GM12891 (cell line): ENCODE measurements around the gene ZNF648.

ENCODE experiments used
- DNase-seq: peaks from one replicate; pipeline ENCODE4 v3.0.0; 2011; ENCODE audit warnings: low spot score; ENCODE audit not compliant: insufficient read length
- FAIRE-seq: peaks from 2 replicates; lab custom pipeline; 2011; peaks lifted over from hg19 to GRCh38; lab: Jason Lieb, UNC
- PAX5 ChIP-seq: IDR thresholded peaks from 2 replicates; pipeline ENCODE4 v1.6.1; 2011; ENCODE audit warnings: low read length, moderate library complexity, mild to moderate bottlenecking; ENCODE audit not compliant: insufficient read depth, severe bottlenecking
- POLR2A ChIP-seq: IDR thresholded peaks from 2 replicates; pipeline ENCODE4 v1.6.1; 2011; ENCODE audit warnings: low read depth, low read length, control low read depth
- POLR2AphosphoS5 ChIP-seq: IDR thresholded peaks from 2 replicates; pipeline ENCODE4 v1.6.1; 2011; ENCODE audit warnings: low read depth, low read length, control low read depth
- POU2F2 ChIP-seq: IDR thresholded peaks from 2 replicates; pipeline ENCODE4 v1.6.1; 2011; ENCODE audit warnings: low read depth, mild to moderate bottlenecking, control low read depth, low read length, moderate library complexity
- SPI1 ChIP-seq: IDR thresholded peaks from 2 replicates; pipeline ENCODE4 v1.6.1; 2011; ENCODE audit warnings: low read depth, low read length, control low read depth
- TAF1 ChIP-seq: IDR thresholded peaks from 2 replicates; pipeline ENCODE4 v1.6.1; 2011; ENCODE audit warnings: low read depth, low read length, control low read depth

ZNF648 gene

DNA sequence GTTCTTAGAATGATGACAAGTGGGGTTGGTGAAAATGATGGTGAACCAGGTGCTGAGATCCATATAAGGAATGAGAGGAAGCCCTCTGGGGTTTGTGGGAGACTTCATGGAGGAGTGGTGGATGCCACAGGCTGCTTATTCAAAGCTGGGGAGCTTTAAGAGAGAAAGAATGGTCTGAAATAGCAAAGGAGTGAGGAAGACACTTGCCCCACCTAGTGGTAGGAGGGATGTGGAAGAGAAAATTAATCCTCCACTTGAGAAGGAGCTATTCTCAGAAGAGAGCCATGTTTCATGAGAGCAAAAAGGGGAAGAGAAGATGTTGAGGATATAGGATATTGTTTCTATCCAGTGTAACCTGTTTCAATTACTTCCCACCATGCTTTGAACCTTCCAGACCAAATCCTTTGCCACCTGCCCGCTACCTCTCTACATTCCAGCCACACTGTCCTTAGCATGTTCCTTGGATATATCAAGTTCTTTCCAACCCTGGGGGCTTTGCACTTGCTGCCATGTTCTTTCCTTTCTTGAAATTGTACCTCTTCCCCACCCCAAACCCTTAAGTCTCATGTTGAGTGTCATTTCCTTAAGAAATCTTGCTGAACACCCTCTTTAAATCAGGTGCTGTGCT lies 19.6 kb upstream of the ZNF648 start:
- FAIRE-seq (peak; percentile 83), DNase-seq (peak; percentile 56)
- TF ChIP-seq POLR2A (no peak), TAF1 (no peak), SPI1 (peak; percentile 64), POU2F2 (no peak), PAX5 (no peak), POLR2AphosphoS5 (no peak)

DNA sequence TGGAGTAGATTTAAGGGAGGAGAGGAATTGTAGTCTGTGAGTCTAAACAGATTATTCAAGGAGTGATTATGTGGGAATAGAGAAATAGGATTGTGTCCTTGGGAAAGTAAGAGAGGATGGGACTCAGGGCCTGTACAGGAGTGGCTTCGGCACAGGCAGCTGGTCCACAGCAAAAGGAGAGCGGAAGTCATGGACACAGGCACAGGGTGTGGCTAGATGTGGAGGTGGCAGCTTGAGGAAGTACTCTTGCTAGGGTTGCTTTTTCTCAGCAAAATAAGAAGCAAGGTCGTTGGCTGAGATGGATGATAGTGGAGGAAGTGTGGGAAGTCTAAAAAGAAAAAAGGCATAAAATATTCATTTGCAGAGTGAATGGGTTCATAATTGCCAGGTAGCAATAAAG lies 18.5 kb upstream of the ZNF648 start:
- TF ChIP-seq POLR2AphosphoS5 (no peak), TAF1 (no peak), SPI1 (no peak), PAX5 (no peak), POLR2A (no peak), POU2F2 (no peak)
- FAIRE-seq: no peak

GRCh38 chr1:182071924-182072323 lies 10.4 kb upstream of the ZNF648 start:
- TF ChIP-seq SPI1 (no peak), POU2F2 (no peak), TAF1 (no peak), PAX5 (no peak), POLR2A (no peak), POLR2AphosphoS5 (no peak)

More for the DNA sequence above, 18.5 kb upstream of the ZNF648 start:
- no peak for DNase-seq

GRCh38 chr1:182069028-182069466 lies 7.5 kb upstream of the ZNF648 start:
- FAIRE-seq: no peak
- TF ChIP-seq SPI1 (no peak), PAX5 (no peak), POLR2AphosphoS5 (no peak), TAF1 (no peak), POU2F2 (no peak), POLR2A (no peak)
- DNase-seq: peak; percentile 50

More at GRCh38 chr1:182071924-182072323, 10.4 kb upstream of the ZNF648 start:
- DNase-seq: no peak
- no peak for FAIRE-seq

- no peak for TF ChIP-seq PAX5
- no peak for TF ChIP-seq SPI1
- TF ChIP-seq TAF1: no peak
- no peak for TF ChIP-seq POU2F2
- TF ChIP-seq POLR2AphosphoS5: no peak
- no peak for TF ChIP-seq POLR2A
- DNase-seq (no peak), FAIRE-seq (no peak)
Measured at GRCh38 chr1:182066934-182067333, 5.4 kb upstream of the ZNF648 start.

DNA sequence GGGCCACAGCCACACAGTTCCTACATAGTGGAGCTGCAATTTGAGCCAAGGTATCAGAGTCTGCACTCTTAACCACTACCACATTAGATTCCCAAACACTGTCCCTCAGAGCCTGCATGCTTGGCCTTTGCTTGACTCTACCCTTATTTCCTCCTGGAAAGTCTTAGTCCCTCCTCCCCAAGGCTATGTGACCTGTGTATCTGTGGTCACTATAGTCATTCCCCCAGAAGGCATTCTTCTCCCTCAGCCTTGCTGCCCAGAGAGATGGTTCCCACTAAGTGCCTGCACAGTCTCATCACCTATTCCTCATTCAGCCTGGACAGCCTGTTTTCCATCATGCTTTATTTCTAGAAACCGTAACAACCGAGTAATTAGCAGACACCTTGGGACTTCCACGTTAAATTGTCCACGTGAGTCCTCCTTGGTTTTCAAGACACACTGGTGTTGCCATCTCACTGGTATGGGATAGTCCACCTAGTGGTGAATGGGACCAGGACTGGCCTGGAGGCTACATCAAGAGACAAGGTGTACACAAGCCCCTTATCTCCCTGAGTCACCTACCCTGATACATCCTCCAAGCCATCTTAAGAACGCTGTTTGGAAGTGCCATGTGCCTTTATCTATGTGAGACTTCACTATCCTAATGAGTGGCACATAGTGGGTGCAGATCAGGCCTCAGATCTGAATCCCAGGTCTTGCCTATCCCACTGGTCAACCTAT lies 3.8 kb upstream of the ZNF648 start:
- no peak for TF ChIP-seq POLR2A
- no peak for TF ChIP-seq POLR2AphosphoS5
- TF ChIP-seq TAF1: no peak
- FAIRE-seq (no peak), DNase-seq (no peak)

- DNase-seq: no peak
- no peak for FAIRE-seq
- TF ChIP-seq PAX5: no peak
Measured at GRCh38 chr1:182064611-182065010, 3.1 kb upstream of the ZNF648 start.

GRCh38 chr1:182062223-182062622 lies 711 bp upstream of the ZNF648 start:
- no peak for DNase-seq
- TF ChIP-seq SPI1 (no peak), POU2F2 (no peak), PAX5 (no peak), TAF1 (no peak), POLR2A (no peak), POLR2AphosphoS5 (no peak)
- FAIRE-seq: no peak

DNA sequence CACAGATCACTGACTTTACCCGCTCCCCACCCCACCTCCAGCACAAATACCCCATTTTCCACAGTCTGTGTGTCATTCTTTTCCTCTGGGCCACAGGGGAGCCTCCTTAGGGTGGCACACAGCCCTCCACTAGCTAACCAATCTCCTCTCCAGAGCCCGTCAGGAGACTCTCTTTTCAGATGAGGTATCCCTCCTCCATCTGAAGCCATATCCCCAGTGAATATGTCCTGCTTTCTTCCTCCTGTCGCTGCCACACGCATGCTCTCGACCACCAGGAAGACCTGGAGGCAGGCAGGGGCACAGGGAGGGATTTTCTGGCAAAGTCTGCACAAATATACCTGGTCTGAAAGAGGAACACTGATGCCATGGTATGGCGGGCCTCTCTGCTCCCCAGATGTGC lies 635 bp downstream of the ZNF648 start:
- TF ChIP-seq TAF1 (no peak), SPI1 (no peak), POLR2AphosphoS5 (no peak), PAX5 (no peak), POU2F2 (no peak), POLR2A (no peak)
- no peak for DNase-seq
- no peak for FAIRE-seq
